GM18508 (cell line): ENCODE data around the gene QSOX1.

Experiments used
- ATAC-seq: cut with Tn5 transposase; IDR thresholded peaks from one replicate; pipeline ENCODE4 v1.9.1; 2021; ENCODE audit warnings: moderate number of reproducible peaks; ENCODE audit not compliant: insufficient read depth, unreplicated experiment

QSOX1 gene

DNA sequence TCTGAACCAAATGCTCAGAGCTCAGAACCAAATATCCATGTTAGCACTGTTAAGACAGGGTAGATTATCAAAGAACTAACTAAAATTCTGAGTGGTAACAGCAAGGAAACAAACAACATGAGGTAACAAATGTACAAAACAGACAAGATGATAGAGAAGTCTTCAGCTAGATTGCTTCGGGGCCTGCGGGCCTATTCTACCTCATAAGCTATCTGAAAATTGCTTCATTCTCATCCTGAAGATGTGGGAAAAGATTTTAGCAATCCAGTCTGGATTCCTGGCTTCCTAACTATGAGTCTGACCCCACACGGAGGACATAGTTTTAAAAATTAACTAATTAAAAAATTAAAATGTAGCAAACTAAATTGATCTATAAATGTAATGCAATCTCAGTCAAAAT lies 9.2 kb upstream of the QSOX1 start:
- ATAC-seq = no peak

GRCh38 chr1:180150982-180151381 lies 3.7 kb upstream of the QSOX1 start:
- ATAC-seq = no peak

DNA sequence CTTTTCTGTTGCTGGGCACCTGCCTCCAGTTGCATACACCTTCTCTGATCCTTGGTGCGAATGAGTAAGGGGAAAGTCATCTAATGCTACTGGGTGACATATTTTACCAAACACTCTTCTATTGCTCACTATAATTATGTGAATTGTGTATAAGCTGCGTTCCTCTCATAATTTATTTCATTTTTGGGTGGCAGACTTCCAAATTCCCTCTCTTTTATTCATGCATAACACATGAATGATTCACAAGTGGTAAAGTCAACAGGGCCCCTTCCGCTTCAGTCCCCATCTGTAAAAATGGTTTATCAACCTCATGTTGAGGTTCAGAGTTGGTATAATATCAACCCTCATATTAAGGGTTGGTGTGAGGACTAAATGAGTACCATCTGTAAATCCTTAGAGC lies 3.2 kb upstream of the QSOX1 start:
- no peak for ATAC-seq

DNA sequence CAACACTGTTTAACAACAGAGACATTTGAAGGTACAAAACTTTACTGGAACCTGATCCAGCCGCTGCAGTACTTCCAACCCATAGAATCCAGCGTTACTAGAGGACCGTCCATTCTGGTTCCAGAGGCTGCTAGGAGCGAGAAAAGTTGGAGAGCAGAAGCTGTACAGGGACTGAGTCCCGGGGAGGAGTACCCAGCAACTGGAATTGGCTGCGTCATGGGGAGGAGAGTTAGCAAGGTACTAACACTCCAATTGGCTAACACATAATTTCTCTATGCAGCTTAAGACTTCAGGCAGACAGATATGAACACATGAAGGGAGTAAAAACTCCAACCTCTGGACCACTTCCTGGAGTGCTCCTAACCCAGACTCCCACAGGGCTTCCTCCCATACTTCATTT lies 2.1 kb upstream of the QSOX1 start:
- ATAC-seq = no peak

DNA sequence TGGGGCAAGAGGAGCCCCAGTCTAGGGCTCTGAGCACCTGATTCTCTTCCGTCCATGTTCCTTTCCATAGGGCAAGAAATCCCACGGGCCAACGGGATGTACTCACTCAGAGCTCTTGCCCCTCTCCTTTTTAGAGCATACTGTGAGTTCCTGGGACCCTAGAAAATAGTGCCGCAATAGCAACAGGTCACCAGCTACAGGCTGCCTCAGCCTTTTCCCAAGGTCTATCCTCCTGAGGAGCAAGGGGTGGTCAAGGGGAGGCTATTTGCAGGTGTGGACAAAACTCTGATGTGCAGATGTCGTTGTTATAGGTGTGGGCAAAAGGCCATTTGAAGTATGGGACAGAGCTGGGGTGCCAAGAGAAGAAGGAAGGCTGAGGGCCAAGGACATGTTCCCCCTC lies 1.6 kb upstream of the QSOX1 start:
- no peak for ATAC-seq

- no peak for ATAC-seq
Observed at GRCh38 chr1:180154003-180154324, 705 bp upstream of the QSOX1 start.

DNA sequence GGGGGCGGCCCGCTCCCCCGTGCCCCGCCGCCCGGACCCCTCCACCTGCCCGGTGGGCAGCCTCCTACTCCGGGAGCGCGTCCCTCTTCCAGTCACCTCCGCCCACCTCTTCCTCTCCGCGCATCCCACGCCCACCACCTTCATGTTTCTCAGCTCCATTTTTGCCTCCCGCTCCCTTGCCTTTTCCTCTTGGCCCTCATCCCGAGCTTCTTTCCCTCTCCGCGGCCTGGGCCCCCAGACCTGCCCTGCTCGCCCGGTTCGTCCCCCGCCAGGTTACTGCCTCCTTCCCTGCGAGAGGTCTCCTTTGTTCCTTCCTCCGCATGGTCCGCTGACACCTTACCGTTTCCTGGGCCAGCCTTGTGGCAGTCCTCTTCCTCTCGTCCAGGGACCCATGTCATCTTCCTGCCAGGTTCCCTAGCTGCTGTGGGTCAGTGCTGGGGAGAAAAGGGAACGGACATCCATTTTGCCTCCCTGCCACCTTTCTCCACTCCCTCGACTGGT lies 563 bp downstream of the QSOX1 start:
- ATAC-seq = no peak

DNA sequence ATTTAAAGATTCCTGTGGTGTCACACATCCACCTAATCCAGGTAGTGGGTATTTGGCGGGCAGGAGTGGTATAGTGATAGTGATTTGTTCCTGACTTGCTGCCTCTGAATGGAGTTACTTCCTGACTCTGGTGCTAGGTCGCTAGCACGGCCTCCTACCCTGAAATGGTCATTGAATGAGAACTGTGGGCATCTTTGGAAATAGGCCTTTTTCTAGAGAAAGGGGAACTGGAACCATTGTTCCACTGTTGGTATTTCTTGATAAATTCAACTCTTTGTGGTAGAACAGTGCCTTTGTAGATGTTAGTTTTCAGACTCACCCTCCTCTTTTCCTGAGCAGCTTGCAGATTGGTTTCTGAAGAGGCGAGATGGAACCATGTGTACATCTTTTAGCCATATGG lies 1.5 kb downstream of the QSOX1 start:
- no peak for ATAC-seq

DNA sequence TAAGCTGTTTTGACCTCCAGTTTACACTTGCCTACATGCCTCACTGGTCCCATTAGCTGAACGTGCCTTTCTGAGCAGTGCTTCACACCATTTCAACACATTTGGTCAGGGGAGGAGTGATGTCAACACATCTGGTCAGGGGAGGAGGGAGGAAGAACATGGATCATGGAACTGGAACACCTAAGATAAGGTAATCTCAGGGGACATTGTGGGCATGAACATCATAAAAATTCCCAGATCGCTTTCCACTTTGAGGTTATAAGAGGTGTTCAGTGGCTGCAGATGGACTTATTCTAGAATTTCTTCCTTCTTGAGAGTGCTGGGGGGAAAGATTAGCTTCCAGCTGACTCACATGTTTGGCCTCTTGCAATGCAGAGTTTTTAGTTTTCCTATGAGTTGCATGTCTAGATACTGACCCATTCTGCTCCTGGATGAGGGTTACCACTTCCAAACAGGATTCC lies 2.0 kb downstream of the QSOX1 start:
- ATAC-seq = no peak

DNA sequence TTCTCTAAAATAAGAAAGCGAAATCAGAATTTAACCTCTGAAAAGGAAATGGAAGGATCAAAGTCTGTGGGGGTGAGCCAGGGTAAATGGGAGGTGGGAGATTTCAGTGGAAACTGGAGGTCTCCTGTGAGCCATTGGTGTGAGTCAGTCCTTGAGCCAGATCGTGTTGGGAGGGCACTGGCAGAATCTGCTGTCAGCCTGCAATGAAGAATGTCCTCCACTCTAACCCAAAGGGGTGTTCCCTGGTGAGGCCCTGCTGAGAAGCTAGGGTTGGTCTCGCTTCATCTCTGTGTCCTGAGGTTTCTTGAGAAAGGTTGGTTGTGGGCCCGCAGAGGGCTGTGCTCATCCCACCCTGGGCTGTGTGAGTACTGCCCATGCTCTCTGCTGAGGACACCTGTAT lies 2.4 kb downstream of the QSOX1 start:
- ATAC-seq = no peak

DNA sequence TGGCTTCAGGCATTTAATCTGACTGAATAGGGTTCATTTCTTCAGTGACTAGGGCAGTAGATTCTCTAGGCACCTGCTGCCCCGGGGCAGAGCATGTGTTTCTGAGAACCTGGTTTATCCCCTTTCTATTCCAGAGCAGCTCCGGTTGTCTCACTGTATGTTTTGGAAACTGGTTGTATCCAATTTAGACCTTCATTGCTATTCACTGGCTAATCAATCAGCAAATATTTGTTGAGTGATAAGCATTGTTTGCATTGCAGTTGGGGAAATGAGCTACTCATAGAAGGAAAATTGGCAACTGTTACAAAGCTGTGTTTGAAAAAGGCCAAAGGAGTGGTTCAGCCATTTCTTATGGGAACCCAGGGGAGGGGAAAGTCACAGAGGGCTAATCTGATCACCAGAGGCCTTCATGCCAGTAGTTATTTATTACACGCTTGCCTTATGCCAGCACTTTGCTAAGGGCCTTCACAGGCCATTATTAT lies 2.9 kb downstream of the QSOX1 start:
- no peak for ATAC-seq

- ATAC-seq = no peak
Observed at GRCh38 chr1:180158149-180159147, 3.8 kb downstream of the QSOX1 start.

DNA sequence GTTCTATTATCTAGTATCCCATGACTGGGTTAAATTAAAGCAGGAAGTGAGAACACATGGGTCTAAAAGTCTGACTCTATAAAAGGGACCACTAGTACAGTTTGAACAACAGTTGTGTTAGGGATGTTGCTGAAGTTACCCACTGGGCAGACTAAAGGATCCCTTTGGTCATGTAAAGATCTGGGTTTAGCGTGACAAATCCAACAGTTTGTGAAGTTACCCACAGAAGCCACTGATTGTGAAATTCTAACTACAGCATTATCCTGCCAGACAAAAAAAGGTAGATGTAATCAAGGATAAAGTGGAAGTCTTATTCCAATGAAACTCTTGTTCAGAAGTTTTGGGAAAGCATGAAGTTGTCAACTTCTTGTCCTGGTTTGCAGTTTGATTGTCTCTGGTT lies 5.7 kb downstream of the QSOX1 start:
- no peak for ATAC-seq

- no peak for ATAC-seq
Observed at GRCh38 chr1:180163041-180163440, 8.4 kb downstream of the QSOX1 start.

DNA sequence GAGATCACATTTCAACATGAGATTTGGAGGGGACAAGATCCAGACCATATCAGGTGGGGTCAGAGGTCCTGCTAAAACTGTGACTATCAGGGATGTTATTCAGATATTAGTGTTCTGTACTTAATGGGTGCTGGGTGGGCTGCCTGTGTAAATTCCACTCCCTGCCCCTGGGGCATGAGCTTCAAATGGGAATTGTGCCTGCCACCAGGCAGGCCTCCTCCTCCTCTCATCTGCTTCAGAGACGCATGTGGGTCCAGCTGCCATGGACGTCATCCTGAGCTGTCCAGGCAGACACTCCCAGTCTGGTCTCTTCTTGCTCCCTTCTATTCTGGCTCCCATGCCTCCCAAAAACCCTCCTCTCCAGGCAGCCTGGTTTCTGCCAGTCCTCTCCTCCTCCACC lies 10.4 kb downstream of the QSOX1 start:
- no peak for ATAC-seq

DNA sequence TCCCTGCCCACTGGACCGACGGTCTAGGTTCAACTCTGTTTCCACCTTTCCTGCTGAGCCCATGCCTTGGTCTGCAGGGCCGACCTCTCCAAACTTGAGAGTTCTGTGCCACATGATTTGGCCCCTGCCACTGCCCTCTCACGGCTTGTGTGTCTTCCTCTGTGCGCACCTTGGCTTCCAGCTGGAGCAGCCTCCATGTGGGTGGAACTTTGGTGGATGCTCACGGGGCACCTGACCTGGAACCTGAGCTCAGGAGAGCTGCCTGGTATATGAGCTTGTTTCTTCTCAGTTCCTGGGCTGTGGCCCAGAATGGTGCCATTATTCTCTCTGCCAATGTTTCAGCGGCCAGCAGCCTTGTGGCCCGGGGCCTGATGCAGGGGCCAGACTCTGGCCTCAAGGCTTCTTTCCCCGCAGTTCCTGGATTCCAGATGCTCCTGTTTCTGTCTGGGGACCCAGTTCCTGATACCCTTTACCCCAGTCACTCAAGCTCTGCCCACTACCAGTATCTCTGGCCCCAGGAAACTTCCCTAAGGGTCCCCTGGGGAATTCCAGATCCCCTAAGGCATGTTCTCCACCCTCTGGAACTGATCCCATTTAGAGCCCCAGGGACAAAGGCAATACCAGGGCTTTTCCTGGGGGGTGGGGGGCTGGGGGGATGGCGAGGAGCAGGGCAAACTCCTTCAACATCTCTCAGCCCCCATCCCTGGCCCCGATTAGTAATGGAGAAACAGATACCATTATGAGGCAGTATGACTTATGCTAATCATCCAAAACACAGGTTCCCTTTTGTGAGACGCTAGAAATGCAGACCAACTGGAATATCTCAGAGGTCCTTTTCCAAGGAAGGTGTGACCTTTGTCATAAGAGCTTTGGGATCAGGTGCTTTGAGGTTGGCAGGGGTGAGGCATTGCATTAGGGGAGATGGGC lies 11.1 kb downstream of the QSOX1 start:
- ATAC-seq = no peak

DNA sequence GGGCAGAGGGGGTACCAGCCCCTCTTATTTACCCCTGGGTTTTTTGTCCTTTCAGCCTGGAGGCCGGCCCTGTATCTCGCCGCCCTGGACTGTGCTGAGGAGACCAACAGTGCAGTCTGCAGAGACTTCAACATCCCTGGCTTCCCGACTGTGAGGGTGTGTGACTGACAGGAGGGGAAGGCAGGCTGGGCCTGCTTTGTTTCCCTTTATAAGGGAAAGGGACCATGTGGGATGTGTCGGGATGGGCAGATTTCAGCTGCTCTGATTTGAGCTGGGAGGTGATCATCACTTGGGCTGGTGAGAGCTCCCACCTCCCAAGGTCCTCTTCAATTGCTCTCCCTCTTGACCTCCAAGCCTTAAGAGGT lies 11.7 kb downstream of the QSOX1 start:
- ATAC-seq = no peak

- ATAC-seq = no peak
Observed at GRCh38 chr1:180167021-180167701, 12.5 kb downstream of the QSOX1 start.

DNA sequence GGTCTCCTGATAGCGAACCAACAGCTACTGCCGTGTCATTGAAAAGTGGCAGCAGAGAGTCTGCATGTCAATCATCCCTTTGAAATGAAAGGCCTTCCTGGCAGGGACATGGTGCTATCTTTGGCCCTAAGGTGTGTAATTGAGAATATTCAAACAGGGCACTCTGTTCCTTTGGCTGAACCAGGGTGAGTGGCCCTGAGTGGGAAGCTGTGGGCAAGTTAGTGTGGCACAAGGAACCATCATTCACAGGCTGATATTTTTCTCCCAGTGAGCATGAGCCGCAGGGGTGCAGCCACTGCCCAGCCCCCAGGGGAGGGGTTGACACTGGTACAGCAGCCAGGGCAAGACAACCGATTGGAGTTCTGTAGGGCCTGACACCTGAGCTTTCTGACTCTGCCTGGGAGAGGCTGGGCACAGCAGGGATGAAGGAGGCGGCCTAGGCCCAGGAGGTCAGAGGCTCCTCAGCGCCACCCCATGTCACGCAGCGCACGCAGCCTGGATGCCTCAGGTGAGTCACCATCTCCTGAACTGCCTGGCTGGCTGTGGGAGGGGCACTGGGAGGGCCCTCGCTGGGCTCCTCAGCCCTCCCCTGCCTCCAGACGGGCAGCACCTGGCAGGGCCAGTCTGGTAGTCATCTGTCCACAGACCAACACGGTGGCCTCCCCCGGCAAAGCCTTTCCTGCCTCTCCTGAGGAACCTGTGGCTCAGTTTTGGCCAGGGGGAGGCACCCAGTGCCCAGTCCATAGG lies 13.2 kb downstream of the QSOX1 start:
- no peak for ATAC-seq
